ENCODE data around the gene TTLL6.

- TF ChIP-seq CTCF (IDR thresholded peaks at IDR 0.05; ENCODE audit: insufficient read depth, low read length) (no peak), POLR2AphosphoS5 (IDR thresholded peaks at IDR 0.05; ENCODE audit: low read depth) (no peak), REST (IDR thresholded peaks at IDR 0.05; ENCODE audit: insufficient replicate concordance, low read depth) (no peak), GABPA (IDR thresholded peaks at IDR 0.05; ENCODE audit: low read depth) (no peak), SPI1 (IDR thresholded peaks at IDR 0.05; ENCODE audit: borderline replicate concordance, low read depth) (no peak)
Observed at GRCh38 chr17:48722201-48722907, 94.7 kb downstream of the TTLL6 start, which contains the start of gene PRAC1.

All from HL-60 (cell line).